ENCODE measurements around the gene MTUS2.

MTUS2 gene

DNA sequence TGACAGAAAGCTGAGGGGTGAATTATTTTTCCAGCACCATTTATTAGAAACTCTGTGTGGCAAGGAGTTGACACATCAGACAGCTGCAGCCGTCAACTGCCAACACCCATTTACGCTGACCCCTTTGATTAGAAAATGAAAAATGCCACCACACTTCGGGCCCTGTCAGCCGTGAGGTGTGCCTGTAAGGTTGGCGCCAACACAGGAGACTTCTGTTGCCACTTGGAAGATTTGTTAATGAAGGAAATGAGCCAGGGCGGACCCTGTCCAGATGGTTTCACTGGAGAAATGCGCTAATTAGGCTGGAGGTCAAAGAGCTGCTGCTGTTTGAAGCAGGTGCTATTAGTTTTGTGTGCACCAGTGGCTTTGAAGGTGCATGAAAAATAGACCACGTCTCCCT is 297.5 kb downstream of the MTUS2 start:
- no peaks in the 10 kb centered on the region for H3K36me3 ChIP-seq (replicated peaks; ENCODE audit: insufficient read depth, low read length)
- no peaks in the 10 kb centered on the region for H3K9me3 ChIP-seq (replicated peaks; ENCODE audit: insufficient read depth, low read length)
- H3K4me3 ChIP-seq (ENCODE audit: low read length), result no peak overlapping the region
- no peak overlapping the region for H3K27ac ChIP-seq (ENCODE audit: low read length)
- no peaks in the 10 kb centered on the region for H3K79me2 ChIP-seq (ENCODE audit: low read length)
- no peaks in the 10 kb centered on the region for H3F3A ChIP-seq (ENCODE audit: insufficient read depth, low read length)
- no peak overlapping the region for H3K4me2 ChIP-seq (ENCODE audit: low read depth, low read length)
- no peaks in the 10 kb centered on the region for H3K9me2 ChIP-seq (replicated peaks; ENCODE audit: insufficient read depth, low read length)
- no peak for DNase-seq
- H3K27me3 ChIP-seq (replicated peaks; ENCODE audit: insufficient read depth, low read length), result no peaks in the 10 kb centered on the region
- no peaks in the 10 kb centered on the region for H4K20me1 ChIP-seq (ENCODE audit: insufficient read depth, low read length)
- no peak overlapping the region for H2AFZ ChIP-seq (ENCODE audit: low read length)
- no peaks in the 10 kb centered on the region for H3K4me1 ChIP-seq (ENCODE audit: low read length)
- TF ChIP-seq EZH2 (optimal IDR thresholded peaks at IDR 0.05; ENCODE audit: low read depth, low read length) (no peak), EZH2phosphoT487 (IDR thresholded peaks at IDR 0.05; ENCODE audit: low read length) (no peak)
- TF ChIP-seq, protein P1, sequence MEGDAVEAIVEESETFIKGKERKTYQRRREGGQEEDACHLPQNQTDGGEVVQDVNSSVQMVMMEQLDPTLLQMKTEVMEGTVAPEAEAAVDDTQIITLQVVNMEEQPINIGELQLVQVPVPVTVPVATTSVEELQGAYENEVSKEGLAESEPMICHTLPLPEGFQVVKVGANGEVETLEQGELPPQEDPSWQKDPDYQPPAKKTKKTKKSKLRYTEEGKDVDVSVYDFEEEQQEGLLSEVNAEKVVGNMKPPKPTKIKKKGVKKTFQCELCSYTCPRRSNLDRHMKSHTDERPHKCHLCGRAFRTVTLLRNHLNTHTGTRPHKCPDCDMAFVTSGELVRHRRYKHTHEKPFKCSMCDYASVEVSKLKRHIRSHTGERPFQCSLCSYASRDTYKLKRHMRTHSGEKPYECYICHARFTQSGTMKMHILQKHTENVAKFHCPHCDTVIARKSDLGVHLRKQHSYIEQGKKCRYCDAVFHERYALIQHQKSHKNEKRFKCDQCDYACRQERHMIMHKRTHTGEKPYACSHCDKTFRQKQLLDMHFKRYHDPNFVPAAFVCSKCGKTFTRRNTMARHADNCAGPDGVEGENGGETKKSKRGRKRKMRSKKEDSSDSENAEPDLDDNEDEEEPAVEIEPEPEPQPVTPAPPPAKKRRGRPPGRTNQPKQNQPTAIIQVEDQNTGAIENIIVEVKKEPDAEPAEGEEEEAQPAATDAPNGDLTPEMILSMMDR (IDR thresholded peaks at IDR 0.05; ENCODE audit: low read length), result no peak
- H3K9ac ChIP-seq (ENCODE audit: low read length), result no peak overlapping the region

DNA sequence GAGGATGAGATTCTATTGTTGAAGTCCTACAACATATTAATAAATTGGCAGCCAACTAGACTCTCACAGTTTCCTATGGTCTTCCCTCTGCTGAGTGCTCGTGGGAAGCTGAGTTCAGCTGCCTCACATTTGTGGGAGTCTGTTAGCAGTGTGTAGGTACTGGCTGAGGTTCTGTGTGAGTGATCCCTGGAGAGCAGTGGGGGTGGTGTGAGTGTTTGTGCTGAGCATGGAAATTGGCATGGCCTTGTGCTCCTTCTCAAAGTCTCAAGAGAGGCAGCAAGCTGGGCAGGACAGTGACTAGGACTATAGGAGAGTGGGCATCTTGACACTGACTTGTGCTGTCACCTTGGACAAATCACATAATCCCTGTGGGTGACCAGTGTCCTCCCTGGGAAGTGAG is 298.3 kb downstream of the MTUS2 start:
- no peak overlapping the region for H3K27ac ChIP-seq (ENCODE audit: low read length)
- no peak overlapping the region for H3K4me3 ChIP-seq (ENCODE audit: low read length)
- H3K9me2 ChIP-seq (replicated peaks; ENCODE audit: insufficient read depth, low read length), result no peaks in the 10 kb centered on the region
- H4K20me1 ChIP-seq (ENCODE audit: insufficient read depth, low read length), result no peaks in the 10 kb centered on the region
- no peaks in the 10 kb centered on the region for H3K4me1 ChIP-seq (ENCODE audit: low read length)
- H3K27me3 ChIP-seq (replicated peaks; ENCODE audit: insufficient read depth, low read length), result no peaks in the 10 kb centered on the region
- no peak overlapping the region for H3K4me2 ChIP-seq (ENCODE audit: low read depth, low read length)
- H3K9me3 ChIP-seq (replicated peaks; ENCODE audit: insufficient read depth, low read length), result no peaks in the 10 kb centered on the region
- H3K79me2 ChIP-seq (ENCODE audit: low read length), result no peaks in the 10 kb centered on the region
- H3K9ac ChIP-seq (ENCODE audit: low read length), result no peak overlapping the region
- H3K36me3 ChIP-seq (replicated peaks; ENCODE audit: insufficient read depth, low read length), result no peaks in the 10 kb centered on the region
- no peak overlapping the region for H2AFZ ChIP-seq (ENCODE audit: low read length)
- no peak for TF ChIP-seq EZH2phosphoT487 (IDR thresholded peaks at IDR 0.05; ENCODE audit: low read length)
- TF ChIP-seq EZH2 (optimal IDR thresholded peaks at IDR 0.05; ENCODE audit: low read depth, low read length), result no peak
- TF ChIP-seq, protein P1 (IDR thresholded peaks at IDR 0.05; ENCODE audit: low read length), result no peak
- no peak for DNase-seq
- no peaks in the 10 kb centered on the region for H3F3A ChIP-seq (ENCODE audit: insufficient read depth, low read length)

DNA sequence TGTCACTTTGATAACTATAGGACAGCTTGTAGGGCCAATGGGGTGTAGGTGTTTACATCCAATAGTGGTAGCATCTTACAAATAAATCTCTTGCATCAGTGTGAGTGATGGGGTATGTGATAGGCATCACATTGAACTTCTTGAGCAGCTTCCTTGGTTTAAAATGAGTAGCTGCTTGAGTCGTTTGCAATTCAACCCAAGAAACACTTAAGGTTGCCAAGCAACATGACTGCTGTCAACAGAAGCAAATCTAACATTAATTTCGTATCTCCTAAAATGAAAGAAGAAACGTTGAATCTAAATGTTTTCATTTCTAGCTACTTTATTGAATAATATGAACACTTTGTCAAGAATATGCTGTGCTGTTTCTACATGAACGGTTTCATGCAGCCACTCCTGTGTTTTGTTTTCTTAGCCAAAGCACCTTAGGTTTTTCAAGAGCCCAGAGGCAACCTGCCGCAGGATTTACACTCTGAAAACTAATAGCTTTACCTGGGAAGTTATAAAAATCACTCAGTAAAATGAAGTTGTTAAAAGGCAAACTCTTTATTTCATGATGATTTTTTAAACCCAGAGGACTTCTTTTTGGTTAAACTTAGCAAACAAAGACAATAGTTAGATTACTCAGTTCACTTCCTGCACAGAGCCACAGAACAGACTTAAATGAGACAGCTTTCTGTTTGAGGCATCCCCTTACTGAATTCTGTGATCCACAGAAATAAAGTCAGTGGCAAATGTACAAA is 305.2 kb downstream of the MTUS2 start:
- TF ChIP-seq EZH2phosphoT487 (IDR thresholded peaks at IDR 0.05; ENCODE audit: low read length) (no peak), EZH2 (optimal IDR thresholded peaks at IDR 0.05; ENCODE audit: low read depth, low read length) (no peak)
- TF ChIP-seq, protein P1 (IDR thresholded peaks at IDR 0.05; ENCODE audit: low read length), result no peak
- H2AFZ ChIP-seq (ENCODE audit: low read length), result no peak overlapping the region
- no peaks in the 10 kb centered on the region for H3F3A ChIP-seq (ENCODE audit: insufficient read depth, low read length)
- no peaks in the 10 kb centered on the region for H4K20me1 ChIP-seq (ENCODE audit: insufficient read depth, low read length)
- H3K4me2 ChIP-seq (ENCODE audit: low read depth, low read length), result no peak overlapping the region
- H3K27ac ChIP-seq (ENCODE audit: low read length), result no peak overlapping the region
- H3K9ac ChIP-seq (ENCODE audit: low read length), result no peak overlapping the region
- no peaks in the 10 kb centered on the region for H3K4me1 ChIP-seq (ENCODE audit: low read length)
- H3K9me3 ChIP-seq (replicated peaks; ENCODE audit: insufficient read depth, low read length), result no peaks in the 10 kb centered on the region
- no peaks in the 10 kb centered on the region for H3K9me2 ChIP-seq (replicated peaks; ENCODE audit: insufficient read depth, low read length)
- no peaks in the 10 kb centered on the region for H3K27me3 ChIP-seq (replicated peaks; ENCODE audit: insufficient read depth, low read length)
- no peaks in the 10 kb centered on the region for H3K79me2 ChIP-seq (ENCODE audit: low read length)
- H3K4me3 ChIP-seq (ENCODE audit: low read length), result no peak overlapping the region
- DNase-seq, result peak; percentile 6
- no peaks in the 10 kb centered on the region for H3K36me3 ChIP-seq (replicated peaks; ENCODE audit: insufficient read depth, low read length)

Measured in MM.1S (cell line).